Kasumi-1 (cell line): ENCODE results near the gene ANP32B.
A peak's percentile ranks its signal among the peaks of the same experiment; 100 is the strongest.
"Not testable (repeated sequence)": the region's sequence is repeated elsewhere in the genome, so short reads cannot be mapped to it uniquely, and the experiment has no call there.

ENCODE experiments used
- DNase-seq, 2 experiments: peaks; one replicate each; lab custom pipeline; 2025; lab: John Stamatoyannopoulos, UW

Gene ANP32B

GRCh38 chr9:97992219-97992618 lies 9.1 kb downstream of the ANP32B start:
- DNase-seq = no peak

GRCh38 chr9:97993000-97993399 lies 9.9 kb downstream of the ANP32B start:
- peak; percentile 83 to 94 for DNase-seq

- DNase-seq = no peak
These were observed 11.6 kb downstream of the ANP32B start for GRCh38 chr9:97994703-97995102.

- DNase-seq = not testable (repeated sequence)
These were observed 13.5 kb downstream of the ANP32B start for GRCh38 chr9:97996676-97997075.

GRCh38 chr9:97997330-97998276 lies 14.5 kb downstream of the ANP32B start:
- DNase-seq = no peak

GRCh38 chr9:98002808-98003207 lies 19.7 kb downstream of the ANP32B start:
- DNase-seq = no peak

- no peak for DNase-seq
These were observed 23.1 kb downstream of the ANP32B start for GRCh38 chr9:98006127-98006796.

GRCh38 chr9:98007251-98007928 lies 24.2 kb downstream of the ANP32B start:
- DNase-seq = no peak

- DNase-seq = no peak
These were observed 25.6 kb downstream of the ANP32B start for GRCh38 chr9:98008764-98009163.

- DNase-seq = no peak
These were observed 26.3 kb downstream of the ANP32B start for GRCh38 chr9:98009437-98009836.

- peak; percentile 42 to 58 for DNase-seq
These were observed 26.8 kb downstream of the ANP32B start for GRCh38 chr9:98009936-98010335.

- no peak for DNase-seq
These were observed 27.3 kb downstream of the ANP32B start for GRCh38 chr9:98010445-98010844.

- DNase-seq = no peak
These were observed 28.0 kb downstream of the ANP32B start for GRCh38 chr9:98011122-98011521.

- no peak for DNase-seq
These were observed 33.1 kb downstream of the ANP32B start for GRCh38 chr9:98016137-98016680.

GRCh38 chr9:98017306-98017705 lies 34.2 kb downstream of the ANP32B start:
- no peak for DNase-seq

- DNase-seq = no peak
These were observed 35.2 kb downstream of the ANP32B start for GRCh38 chr9:98018347-98018746.

GRCh38 chr9:98019098-98019497 lies 36.0 kb downstream of the ANP32B start:
- DNase-seq = peak; percentile 4 to 21

GRCh38 chr9:98019869-98020268 lies 36.7 kb downstream of the ANP32B start:
- DNase-seq = not testable (repeated sequence)

- DNase-seq = no peak
These were observed 37.5 kb downstream of the ANP32B start for GRCh38 chr9:98020476-98021145.

- no peak for DNase-seq
These were observed 38.3 kb downstream of the ANP32B start for GRCh38 chr9:98021306-98022040.

GRCh38 chr9:98022447-98022846 lies 39.3 kb downstream of the ANP32B start:
- no peak for DNase-seq
